Hepatocyte (in vitro differentiated cells): ENCODE measurements around the gene ZMYND8.
"Not testable (repeated sequence)": the region's sequence is repeated elsewhere in the genome, so short reads cannot be mapped to it uniquely, and the experiment has no call there.

Experiments
- EZH2 ChIP-seq: fragments of 200-600 bp; sonication (generic); IDR thresholded peaks from 2 replicates; pipeline ENCODE4 v1.6.1; 2016; ENCODE audit warnings: antibody characterized with exemption, mild to moderate bottlenecking, borderline replicate concordance
- EZH2phosphoT487 ChIP-seq: fragments of 200-600 bp; sonication (generic); IDR thresholded peaks from one replicate; pipeline ENCODE4 v1.6.1; 2018; ENCODE audit warnings: antibody characterized with exemption, mild to moderate bottlenecking, low read depth, moderate library complexity; ENCODE audit not compliant: unreplicated experiment, severe bottlenecking
- TF ChIP-seq, protein P1 (sequence below): fragments of 200-600 bp; sonication (generic); IDR thresholded peaks from 2 replicates; pipeline ENCODE4 v1.5.1; 2016; ENCODE audit warnings: antibody characterized with exemption, mild to moderate bottlenecking; ENCODE audit not compliant: poor library complexity

- not testable (repeated sequence) for TF ChIP-seq EZH2phosphoT487, EZH2
- TF ChIP-seq, protein P1, sequence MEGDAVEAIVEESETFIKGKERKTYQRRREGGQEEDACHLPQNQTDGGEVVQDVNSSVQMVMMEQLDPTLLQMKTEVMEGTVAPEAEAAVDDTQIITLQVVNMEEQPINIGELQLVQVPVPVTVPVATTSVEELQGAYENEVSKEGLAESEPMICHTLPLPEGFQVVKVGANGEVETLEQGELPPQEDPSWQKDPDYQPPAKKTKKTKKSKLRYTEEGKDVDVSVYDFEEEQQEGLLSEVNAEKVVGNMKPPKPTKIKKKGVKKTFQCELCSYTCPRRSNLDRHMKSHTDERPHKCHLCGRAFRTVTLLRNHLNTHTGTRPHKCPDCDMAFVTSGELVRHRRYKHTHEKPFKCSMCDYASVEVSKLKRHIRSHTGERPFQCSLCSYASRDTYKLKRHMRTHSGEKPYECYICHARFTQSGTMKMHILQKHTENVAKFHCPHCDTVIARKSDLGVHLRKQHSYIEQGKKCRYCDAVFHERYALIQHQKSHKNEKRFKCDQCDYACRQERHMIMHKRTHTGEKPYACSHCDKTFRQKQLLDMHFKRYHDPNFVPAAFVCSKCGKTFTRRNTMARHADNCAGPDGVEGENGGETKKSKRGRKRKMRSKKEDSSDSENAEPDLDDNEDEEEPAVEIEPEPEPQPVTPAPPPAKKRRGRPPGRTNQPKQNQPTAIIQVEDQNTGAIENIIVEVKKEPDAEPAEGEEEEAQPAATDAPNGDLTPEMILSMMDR: not testable (repeated sequence)
Observed at GRCh38 chr20:47376096-47376643, 19.7 kb upstream of the ZMYND8 start.
